H1 (cell line): Measurements from ENCODE around the gene FARS2. TPM values are rescaled to one million over a fixed set of nuclear protein-coding genes. Genes with fewer than 3 reads are reported as not detected.

Experiments
- CTCF ChIA-PET: fragments of 300-600 bp; sonication (Branson Sonifier 250); formaldehyde crosslinking; loops from one replicate; lab custom pipeline; 2021; ENCODE audit not compliant: partially characterized antibody; lab: Charles Lee
- POLR2A ChIA-PET: fragments of 300-600 bp; sonication (Branson Sonifier 250); formaldehyde crosslinking; loops from one replicate; lab custom pipeline; 2021; ENCODE audit warnings: inconsistent platforms; ENCODE audit not compliant: partially characterized antibody; lab: Charles Lee
- DNase-seq, 2 experiments: peaks; one replicate each; pipeline versions ENCODE4 v3.0.0 to v3.0.0-alpha.2; 2010 to 2022; ENCODE audit warnings: low spot score in 2 of 2, low read depth in 1 of 2, mixed read lengths in 1 of 2
- FAIRE-seq: peaks from 2 replicates; lab custom pipeline; 2011; peaks lifted over from hg19 to GRCh38; lab: Jason Lieb, UNC
- H2AFZ ChIP-seq: 2 replicates; pipeline ENCODE4 v1.8.1; 2012; ENCODE audit warnings: low read length, inconsistent platforms
- H2AK5ac ChIP-seq: 2 replicates; pipeline ENCODE4 v1.6.1; 2013; ENCODE audit warnings: low read depth, low read length
- H2BK120ac ChIP-seq: replicated peaks from 2 replicates; pipeline ENCODE3; 2013; ENCODE audit warnings: low read depth, low read length, inconsistent platforms
- H2BK12ac ChIP-seq: 2 replicates; pipeline ENCODE4 v1.6.1; 2013; ENCODE audit warnings: low read depth, low read length
- H2BK15ac ChIP-seq: 2 replicates; pipeline ENCODE4 v1.6.1; 2013; ENCODE audit warnings: low read length
- H2BK20ac ChIP-seq: 2 replicates; pipeline ENCODE4 v1.6.1; 2013; ENCODE audit warnings: low read length
- H2BK5ac ChIP-seq: 2 replicates; pipeline ENCODE4 v1.6.1; 2013; ENCODE audit warnings: low read depth, low read length
- H3K14ac ChIP-seq: 2 replicates; pipeline ENCODE4 v1.6.1; 2013; ENCODE audit warnings: inconsistent platforms; ENCODE audit not compliant: insufficient read length
- H3K18ac ChIP-seq: 2 replicates; pipeline ENCODE4 v1.6.1; 2013; ENCODE audit warnings: low read length; ENCODE audit errors: extremely low read depth
- H3K23ac ChIP-seq: 2 replicates; pipeline ENCODE4 v1.6.1; 2013; ENCODE audit warnings: inconsistent platforms; ENCODE audit not compliant: insufficient read length
- H3K23me2 ChIP-seq: 2 replicates; pipeline ENCODE4 v1.6.1; 2013; ENCODE audit warnings: low read depth, low read length
- H3K27ac ChIP-seq: 2 replicates; pipeline ENCODE4 v1.6.1; 2011; ENCODE audit warnings: low read depth, low read length, inconsistent platforms
- H3K27me3 ChIP-seq, 4 experiments: replicated peaks in 1 of 4; 1 replicate in 1 of 4; 2 replicates in 3 of 4; pipeline versions ENCODE4 v1.6.1 to v1.8.1; 2011 to 2013; ENCODE audit warnings: low read length in 3 of 4, mild to moderate bottlenecking in 3 of 4, inconsistent platforms in 2 of 4, mixed read lengths in 2 of 4, moderate library complexity in 1 of 4; ENCODE audit not compliant: control insufficient read depth in 3 of 4, insufficient read depth in 3 of 4; ENCODE audit errors: extremely low read depth in 1 of 4
- H3K36me3 ChIP-seq, 4 experiments: 2 replicates each; pipeline versions ENCODE4 v1.6.1 to v1.8.1; 2011 to 2013; ENCODE audit warnings: mild to moderate bottlenecking in 4 of 4, low read length in 3 of 4, moderate library complexity in 2 of 4, control low read depth in 1 of 4, inconsistent platforms in 1 of 4; ENCODE audit not compliant: insufficient read depth in 4 of 4, control insufficient read depth in 2 of 4
- H3K4ac ChIP-seq: replicated peaks from 2 replicates; pipeline ENCODE3; 2013; ENCODE audit warnings: low read length, low read depth, mixed read lengths, inconsistent platforms; ENCODE audit not compliant: insufficient read length
- H3K4me1 ChIP-seq, 4 experiments: replicated peaks in 1 of 4; 1 replicate in 1 of 4; 2 replicates in 3 of 4; pipeline versions ENCODE4 v1.6.1 to v1.8.1; 2011 to 2013; ENCODE audit warnings: low read length in 3 of 4, inconsistent platforms in 2 of 4, mixed read lengths in 1 of 4; ENCODE audit not compliant: insufficient read depth in 4 of 4, control insufficient read depth in 3 of 4
- H3K4me2 ChIP-seq, 2 experiments: 2 replicates each; pipeline versions ENCODE4 v1.6.1 to v1.8.1; 2011 to 2013; ENCODE audit warnings: low read depth in 2 of 2, low read length in 2 of 2, control low read depth in 1 of 2, inconsistent platforms in 1 of 2, mild to moderate bottlenecking in 1 of 2; ENCODE audit not compliant: insufficient read depth in 1 of 2
- H3K4me3 ChIP-seq, 4 experiments: fragments of 200-600, 300-600 bp in 1 of 4; sonication (generic), shearing (Covaris generic), sonication (Bioruptor Twin) in 1 of 4; 2 replicates each; pipeline versions ENCODE4 v1.5.1 to v1.8.1; 2011 to 2016; ENCODE audit warnings: low read length in 4 of 4, low read depth in 3 of 4, control low read depth in 2 of 4, inconsistent platforms in 2 of 4, mild to moderate bottlenecking in 2 of 4, mixed read lengths in 1 of 4, moderate library complexity in 1 of 4; ENCODE audit not compliant: insufficient read depth in 2 of 4; ENCODE audit errors: extremely low read depth in 1 of 4
- H3K56ac ChIP-seq: replicated peaks from 2 replicates; pipeline ENCODE3; 2013; ENCODE audit warnings: low read depth, mild to moderate bottlenecking, mixed read lengths, low read length, inconsistent platforms; ENCODE audit not compliant: insufficient read length
- H3K79me1 ChIP-seq: 2 replicates; pipeline ENCODE4 v1.6.1; 2013; ENCODE audit warnings: low read depth, low read length, control low read depth
- H3K79me2 ChIP-seq, 2 experiments: 2 replicates each; pipeline versions ENCODE4 v1.6.1 to v1.8.1; 2012 to 2013; ENCODE audit warnings: low read length in 2 of 2, mild to moderate bottlenecking in 2 of 2, inconsistent platforms in 1 of 2; ENCODE audit not compliant: insufficient read depth in 2 of 2, control insufficient read depth in 1 of 2
- H3K9ac ChIP-seq, 4 experiments: replicated peaks in 1 of 4; 1 replicate in 1 of 4; 2 replicates in 3 of 4; pipeline versions ENCODE4 v1.6.1 to v1.8.1; 2011 to 2013; ENCODE audit warnings: low read depth in 3 of 4, low read length in 3 of 4, control low read depth in 2 of 4, mild to moderate bottlenecking in 2 of 4, moderate library complexity in 2 of 4, inconsistent platforms in 1 of 4; ENCODE audit errors: extremely low read depth in 1 of 4
- H3K9me3 ChIP-seq, 2 experiments: 2 replicates each; pipeline versions ENCODE4 v1.6.1 to v1.8.1; 2012 to 2013; ENCODE audit warnings: mild to moderate bottlenecking in 2 of 2, moderate library complexity in 2 of 2, control low read depth in 1 of 2, inconsistent platforms in 1 of 2, low read depth in 1 of 2, low read length in 1 of 2, mixed read lengths in 1 of 2; ENCODE audit not compliant: insufficient read depth in 2 of 2
- H4K20me1 ChIP-seq, 2 experiments: replicated peaks in 1 of 2; 2 replicates each; pipeline versions ENCODE3 to v1.8.1; 2011 to 2013; ENCODE audit warnings: inconsistent platforms in 2 of 2, low read length in 2 of 2, mild to moderate bottlenecking in 1 of 2; ENCODE audit not compliant: insufficient read depth in 2 of 2, control insufficient read depth in 1 of 2
- H4K5ac ChIP-seq: 2 replicates; pipeline ENCODE4 v1.6.1; 2013; ENCODE audit warnings: low read length, low read depth, mixed read lengths, inconsistent platforms; ENCODE audit not compliant: insufficient read length
- H4K8ac ChIP-seq: 2 replicates; pipeline ENCODE4 v1.8.0; 2013; ENCODE audit warnings: mild to moderate bottlenecking, moderate library complexity, low read length, inconsistent platforms; ENCODE audit not compliant: insufficient read depth; ENCODE audit errors: extremely low read depth
- H4K91ac ChIP-seq: replicated peaks from 2 replicates; pipeline ENCODE3; 2013; ENCODE audit warnings: low read length, mixed read lengths, inconsistent platforms; ENCODE audit not compliant: insufficient read length
- BACH1 ChIP-seq: IDR thresholded peaks from 2 replicates; pipeline ENCODE4 v1.6.1; 2012; ENCODE audit warnings: low read length, improper control_type of control experiment
- CHD2 ChIP-seq: IDR thresholded peaks from 2 replicates; pipeline ENCODE4 v1.6.1; 2012; ENCODE audit warnings: low read length, improper control_type of control experiment
- JUN ChIP-seq: IDR thresholded peaks from 2 replicates; pipeline ENCODE4 v1.6.1; 2011; ENCODE audit warnings: low read depth, mild to moderate bottlenecking, improper control_type of control experiment, low read length
- POLR2AphosphoS5 ChIP-seq: IDR thresholded peaks from 2 replicates; pipeline ENCODE4 v1.6.1; 2011; ENCODE audit warnings: low read depth, low read length
- SIX5 ChIP-seq: IDR thresholded peaks from 2 replicates; pipeline ENCODE4 v1.6.1; 2011; ENCODE audit warnings: mild to moderate bottlenecking, low read depth, low read length
- WGBS, 2 experiments: shearing (Covaris generic) in 1 of 2; methylation state at CpG; one replicate each; pipeline versions ENCODE4 v1.1.6 to v1.1.7; 2013 to 2015; ENCODE audit warnings: low lambda C conversion rate in 2 of 2, mixed read lengths in 2 of 2, inconsistent platforms in 1 of 2, low coverage in 1 of 2, missing lambda C conversion rate in 1 of 2; ENCODE audit not compliant: insufficient replicate concordance in 2 of 2, insufficient coverage in 1 of 2, insufficient read length in 1 of 2; ENCODE audit errors: extremely low coverage in 1 of 2, missing lambda C conversion rate in 1 of 2; 5-methylcytosine and 5-hydroxymethylcytosine counted together
- polyA plus RNA-seq, 7 experiments: library from polyadenylated mRNA; depleted of rRNA in 3 of 7; stranded (reverse) in 5 of 7; unstranded in 2 of 7; fragments of >200 nt in 5 of 7; fragments of 200-250 nt in 2 of 7; gene quantifications; 1 replicate in 5 of 7; 2 replicates in 1 of 7; 4 replicates in 1 of 7; pipeline versions ENCODE4 v1.2.1 to v1.2.3, GENCODE V29; 2011 to 2013; ENCODE audit warnings: missing spikeins in 2 of 7, mixed read lengths in 2 of 7
- total RNA-seq: library from RNA; stranded (reverse); fragmentation: NEBNext Ultra II Directional; extraction: Animal tissue kit (Norgen Biotek cat#: 25700); gene quantifications from 2 replicates; pipeline ENCODE4 v1.2.1, GENCODE V29; 2021

The FARS2 gene
- total and polyA plus RNA-seq, 2 of the 8 experiments (the other 6 are each of a cell fraction or from before 2014, with no cell fraction given), result 11.7 to 14.4 TPM

GRCh38 chr6:5314191-5314865, 53.0 kb downstream of the FARS2 start:
- no peak overlapping the region for H4K5ac ChIP-seq
- no peak overlapping the region for H3K9ac ChIP-seq
- H3K4me2 ChIP-seq, result peak overlapping the region in 1 of 2 experiments; percentile 48; a peak in 1 of 4 replicates
- H3K4me1 ChIP-seq, result peaks cover 5 to 15% (median 10%) of the 10 kb centered on the region in 4 experiments
- no peaks in the 10 kb centered on the region for H4K20me1 ChIP-seq
- POLR2A ChIA-PET, result no interaction called here
- H2BK5ac ChIP-seq, result no peak overlapping the region; the same call in 1 of the 2 replicates
- H3K23me2 ChIP-seq, result no peaks in the 10 kb centered on the region; the same call in 1 of the 2 replicates
- H3K4ac ChIP-seq, result no peak overlapping the region
- H3K56ac ChIP-seq, result no peak overlapping the region
- H3K18ac ChIP-seq, result no peak overlapping the region
- H2BK12ac ChIP-seq, result 0 out of 2 replicates have a peak overlapping the region, but pooled peaks have one; percentile 11
- H2BK15ac ChIP-seq, result no peak overlapping the region
- no peak overlapping the region for H3K27ac ChIP-seq
- H3K27me3 ChIP-seq, result no peaks in the 10 kb centered on the region
- CTCF ChIA-PET, result interaction anchor here (1.0 to 1.5 kb wide), 2 partner anchors 11 to 13 kb away, joined by 3 to 7 read pairs; no protein-coding TSS in a partner anchor
- H3K36me3 ChIP-seq, result no peaks in the 10 kb centered on the region
- H3K14ac ChIP-seq, result no peak overlapping the region
- H2AFZ ChIP-seq, result no peak overlapping the region
- no peak overlapping the region for H2AK5ac ChIP-seq
- no peak overlapping the region for H2BK20ac ChIP-seq
- H4K8ac ChIP-seq, result no peak overlapping the region
- DNase-seq (no peak), FAIRE-seq (no peak)
- H4K91ac ChIP-seq, result no peak overlapping the region
- no peak overlapping the region for H3K23ac ChIP-seq
- no peak overlapping the region for H2BK120ac ChIP-seq
- 89% methylated on average over 4 of the region's 4 CpGs; no CpG with 5 or more reads in 1 of the 2 experiments for WGBS, 2 experiments
- 0 out of 4 replicates have a peak, but pooled peaks cover 0 to 2% of the 10 kb centered on the region in 2 experiments for H3K9me3 ChIP-seq
- TF ChIP-seq CHD2 (no peak), BACH1 (no peak), POLR2AphosphoS5 (no peak), SIX5 (no peak), JUN (no peak)
- no peak overlapping the region for H3K4me3 ChIP-seq
- H3K79me1 ChIP-seq, result no peaks in the 10 kb centered on the region; the same call in 1 of the 2 replicates
- H3K79me2 ChIP-seq, result no peaks in the 10 kb centered on the region
